HCEC 1CT (cell line): ENCODE measurements around the gene AKT2.

Experiments used
- DNase-seq: peaks from one replicate; pipeline ENCODE4 v3.0.0-alpha.2; 2017

Gene AKT2

DNA sequence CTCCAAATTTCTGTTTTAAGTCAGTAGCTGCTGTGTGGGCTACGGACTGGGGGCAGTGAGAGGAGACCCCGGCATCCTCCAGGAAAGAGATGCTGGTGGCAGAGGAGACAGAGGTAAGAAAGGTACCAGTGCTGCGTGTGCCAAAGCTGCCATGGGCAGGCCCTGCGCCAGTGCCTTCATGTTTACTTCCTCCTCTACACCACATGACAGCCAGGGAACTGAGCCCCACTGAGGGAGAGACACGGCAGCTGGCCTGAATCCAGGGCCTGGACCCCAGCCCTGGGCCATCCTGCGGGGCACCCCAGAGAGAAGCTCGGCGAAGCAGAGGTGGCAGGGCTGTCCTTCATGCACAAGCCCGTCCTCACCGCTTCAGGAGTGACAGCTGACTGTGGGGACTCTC, 35.9 kb downstream of the AKT2 start:
- DNase-seq, result no peak

DNA sequence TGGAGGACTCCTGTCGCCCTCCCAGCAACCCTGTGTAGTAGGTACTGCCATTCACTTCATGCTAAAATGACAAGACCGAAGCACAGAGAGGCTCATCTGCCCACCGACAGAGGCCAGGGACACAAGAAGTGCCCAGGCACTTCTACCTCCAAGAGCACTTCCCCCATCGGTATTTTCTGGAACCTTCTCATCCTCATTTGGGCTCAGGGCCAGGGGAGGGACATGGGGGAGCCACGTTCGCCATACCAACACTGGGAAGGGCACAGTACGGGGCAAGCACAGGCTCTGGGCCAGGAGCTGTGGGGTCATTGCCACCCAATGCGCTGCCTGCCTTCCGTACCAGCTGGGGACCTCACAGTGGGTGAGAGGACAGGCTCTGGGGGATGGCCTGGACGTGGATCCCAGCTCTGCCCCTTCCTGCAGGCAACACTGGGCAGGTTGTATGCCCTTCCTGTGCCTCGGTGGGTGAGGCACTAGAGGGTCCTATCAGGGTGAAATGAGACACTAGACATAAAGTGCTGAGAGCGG, 37.3 kb downstream of the AKT2 start:
- DNase-seq, result no peak

DNA sequence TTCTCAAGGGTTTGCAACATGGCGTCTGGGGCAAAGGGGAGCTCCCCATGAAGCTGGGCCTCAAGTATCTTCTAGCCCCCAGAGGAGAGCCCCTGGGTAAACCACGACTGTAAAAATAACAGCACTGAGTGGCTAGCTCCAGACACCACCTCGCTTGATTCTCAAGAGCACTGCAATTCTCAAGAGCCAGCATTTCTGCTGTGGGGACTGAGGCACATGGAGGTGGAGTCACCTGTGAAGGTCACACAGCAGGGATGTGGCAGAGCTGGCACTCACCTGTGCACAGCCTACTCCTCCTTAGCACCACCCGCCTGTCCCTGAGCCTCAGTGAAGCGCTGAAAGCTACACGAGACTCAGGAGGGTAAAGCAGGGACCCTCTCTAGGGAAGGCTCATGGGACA, 38.0 kb downstream of the AKT2 start:
- DNase-seq, result no peak

DNA sequence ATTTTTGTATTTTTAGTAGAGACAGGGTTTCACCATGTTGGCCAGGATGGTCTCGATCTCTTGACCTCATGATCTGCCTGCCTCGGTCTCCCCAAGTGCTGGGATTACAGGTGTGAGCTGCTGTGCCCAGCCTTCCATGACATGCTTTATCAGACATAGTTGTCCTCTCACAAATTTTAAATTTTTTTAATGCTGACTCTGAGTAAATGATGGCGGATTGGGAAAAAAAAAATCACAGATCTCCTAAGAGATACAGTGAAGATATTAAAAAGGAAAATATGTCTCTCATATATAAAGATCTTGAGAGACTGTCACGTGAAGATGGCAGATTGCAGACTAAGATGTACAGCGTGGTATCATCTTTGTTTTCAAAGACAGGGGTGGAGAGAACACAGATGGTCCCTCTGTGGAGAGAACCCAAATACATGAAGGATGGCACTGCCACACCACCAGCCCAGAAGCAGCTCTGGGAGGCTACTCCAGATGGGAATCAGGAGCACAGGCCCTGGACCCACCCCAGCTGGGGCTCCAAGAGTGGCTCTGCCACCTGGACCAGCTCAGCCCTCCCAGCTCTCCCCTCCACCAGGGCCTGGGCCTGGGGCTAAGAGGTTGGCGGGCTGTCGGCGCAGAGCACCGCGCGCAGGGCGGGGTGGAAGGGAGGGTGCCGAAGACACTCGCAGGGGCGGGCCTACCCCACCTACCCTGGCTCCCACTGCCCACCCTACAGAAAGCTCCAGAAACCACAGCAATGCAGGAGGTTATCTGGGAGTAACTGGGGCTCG, 38.7 kb downstream of the AKT2 start:
- no peak for DNase-seq

DNA sequence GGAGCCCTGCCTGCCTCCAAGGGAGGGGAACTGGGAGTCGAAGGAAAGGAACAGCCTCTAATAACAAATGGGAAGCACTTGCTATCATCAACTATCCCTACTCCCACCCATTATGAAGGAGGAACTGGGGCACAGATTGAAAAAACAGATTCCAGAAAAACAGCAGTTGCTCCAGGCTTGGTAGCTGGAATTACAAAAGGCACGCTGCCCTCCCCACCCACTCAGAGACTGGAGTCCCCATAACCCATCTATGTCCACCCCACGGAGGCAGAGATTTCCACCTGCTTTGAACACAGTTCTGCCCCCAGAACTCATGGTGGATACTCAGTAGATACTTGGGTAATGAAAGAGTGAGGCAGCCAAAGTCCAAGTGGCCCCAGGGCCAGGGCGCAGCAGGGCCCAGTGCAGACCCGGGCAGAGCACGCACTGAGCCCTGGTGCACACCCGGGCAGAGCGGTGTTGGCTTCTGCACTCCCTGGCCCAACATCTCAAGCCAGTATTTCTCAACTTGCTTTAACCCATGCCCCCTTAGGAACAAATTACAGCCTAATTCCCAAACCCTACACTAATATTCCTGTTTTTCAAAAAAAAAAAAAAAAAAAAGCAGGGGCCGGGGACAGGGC, 39.5 kb downstream of the AKT2 start:
- DNase-seq, result no peak

DNA sequence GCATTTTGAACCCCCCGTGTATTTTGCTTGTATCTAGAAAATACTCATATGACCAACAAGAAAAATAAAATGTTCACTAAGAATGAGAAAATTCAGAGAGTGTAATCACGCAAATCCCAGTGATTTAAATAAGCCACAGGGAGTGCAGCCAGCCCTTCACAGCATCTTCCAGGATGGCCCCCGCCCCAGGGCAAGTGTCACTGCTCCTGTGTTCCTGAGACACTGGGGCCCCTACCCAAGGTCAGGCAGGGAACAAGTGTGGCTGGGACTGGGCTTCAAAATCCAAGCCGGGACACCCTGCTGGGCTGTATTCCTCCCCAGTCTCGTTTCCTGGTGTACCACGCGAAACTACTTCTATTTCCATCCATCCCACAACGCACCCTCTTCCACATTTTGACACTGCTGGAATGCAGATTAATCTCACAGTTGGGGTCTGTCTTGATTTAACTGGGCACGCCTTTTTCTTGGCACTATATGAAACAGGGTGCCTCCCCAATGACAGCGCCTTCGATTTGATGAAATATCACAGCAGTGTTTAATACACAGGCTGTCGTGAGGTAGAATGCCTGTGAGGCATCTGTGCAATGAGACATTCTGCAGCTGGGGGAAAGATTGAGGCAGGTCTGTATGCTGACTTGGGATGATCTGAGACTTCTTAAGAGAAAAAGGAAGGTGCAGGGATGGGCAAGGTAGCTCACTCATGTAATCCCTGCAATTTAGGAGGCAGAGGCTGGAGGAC, 40.4 kb downstream of the AKT2 start:
- no peak for DNase-seq

DNA sequence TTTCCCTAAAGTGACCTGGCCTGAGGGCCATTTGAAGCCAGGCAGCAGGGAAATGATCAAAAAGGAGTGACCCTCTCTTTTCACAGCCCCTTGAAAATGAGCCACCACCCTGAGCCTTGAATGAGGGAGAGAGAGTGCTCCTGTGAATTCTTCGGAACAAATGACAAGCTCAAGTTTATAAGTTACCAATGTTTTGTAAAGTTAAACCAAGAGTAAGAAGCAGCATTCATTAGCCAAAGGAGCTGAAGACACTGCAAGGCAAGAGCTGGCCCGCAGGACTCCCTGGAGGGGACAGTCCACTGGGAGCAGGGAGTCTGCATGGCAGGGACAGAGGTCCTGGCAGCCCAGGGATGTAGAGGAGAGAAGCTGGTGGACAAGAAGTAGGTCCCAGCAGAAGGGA, 42.0 kb downstream of the AKT2 start:
- no peak for DNase-seq

DNA sequence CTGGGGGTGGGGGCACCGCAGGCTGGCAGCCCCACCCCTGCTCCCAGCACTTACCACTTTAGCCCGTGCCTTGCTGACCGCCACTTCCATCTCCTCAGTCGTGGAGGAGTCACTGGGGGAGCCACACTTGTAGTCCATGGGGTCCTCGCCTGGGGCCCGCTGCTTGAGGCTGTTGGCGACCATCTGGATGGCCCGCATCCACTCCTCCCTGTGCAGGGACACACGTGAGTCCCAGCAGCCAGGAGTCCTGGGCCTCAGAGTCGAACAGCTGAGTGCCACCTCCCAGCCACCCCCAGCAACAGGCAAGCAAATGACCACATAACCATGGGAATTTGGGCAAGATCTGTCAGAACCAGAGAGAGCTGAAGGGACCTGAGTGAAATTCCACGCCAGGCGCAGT, 42.7 kb downstream of the AKT2 start:
- DNase-seq, result no peak

DNA sequence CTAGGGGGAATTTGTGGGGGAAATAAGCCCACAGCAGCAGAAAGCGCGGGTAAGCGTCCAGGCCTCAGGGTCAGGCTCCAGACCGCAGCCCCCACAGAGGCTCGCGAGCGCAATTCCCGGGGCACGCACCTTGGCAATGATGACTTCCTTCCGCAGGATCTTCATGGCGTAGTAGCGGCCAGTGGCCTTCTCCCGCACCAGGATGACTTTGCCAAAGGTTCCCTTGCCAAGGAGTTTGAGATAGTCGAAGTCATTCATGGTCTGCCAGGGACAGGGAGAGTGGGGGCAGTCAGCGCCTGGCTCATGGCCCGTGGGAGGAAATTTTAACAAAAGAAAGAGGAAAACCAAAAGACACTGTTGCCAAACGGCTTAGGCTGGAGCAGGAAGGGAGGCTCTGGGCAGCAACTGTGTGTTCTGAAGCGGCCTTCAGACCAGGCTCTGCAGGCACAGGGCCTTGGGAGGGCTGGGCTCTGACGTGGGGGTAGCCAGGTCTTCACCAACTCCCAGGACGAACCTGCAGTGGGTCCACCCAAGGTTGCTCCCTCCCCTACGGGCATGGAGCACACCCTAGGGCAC, 43.2 kb downstream of the AKT2 start:
- no peak for DNase-seq

DNA sequence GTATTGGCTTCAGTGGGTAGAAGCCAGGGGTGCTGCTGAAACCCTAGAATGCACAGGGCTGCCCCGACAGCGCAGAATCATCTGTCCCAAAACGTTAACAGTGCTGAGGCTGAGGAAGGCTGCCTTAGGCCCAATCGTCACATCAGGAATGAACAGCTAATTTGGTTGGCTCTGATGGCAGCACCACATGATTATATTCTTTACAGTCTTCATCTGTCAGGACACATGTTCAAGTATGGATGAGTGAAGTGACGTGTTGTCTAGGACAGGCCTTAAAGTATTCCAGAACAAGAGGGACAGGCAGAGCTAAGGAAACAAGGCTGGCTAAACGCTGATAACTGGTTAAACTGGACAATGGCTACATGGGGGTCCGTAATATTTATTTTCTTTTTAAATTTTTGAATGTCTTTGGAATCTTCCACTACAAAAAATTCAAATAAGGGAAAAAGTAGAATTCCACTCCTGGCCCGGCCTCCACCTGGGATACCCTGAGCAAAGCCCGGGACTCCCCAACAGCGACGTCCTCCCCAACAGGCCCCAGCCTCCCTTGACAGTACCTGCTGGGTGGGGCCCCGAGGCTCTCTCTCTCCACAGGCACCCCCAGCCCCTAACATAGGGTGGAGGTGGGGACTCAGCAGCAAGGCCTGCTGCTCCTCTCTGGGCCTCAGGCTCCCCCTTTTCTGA, 43.9 kb downstream of the AKT2 start:
- no peak for DNase-seq

DNA sequence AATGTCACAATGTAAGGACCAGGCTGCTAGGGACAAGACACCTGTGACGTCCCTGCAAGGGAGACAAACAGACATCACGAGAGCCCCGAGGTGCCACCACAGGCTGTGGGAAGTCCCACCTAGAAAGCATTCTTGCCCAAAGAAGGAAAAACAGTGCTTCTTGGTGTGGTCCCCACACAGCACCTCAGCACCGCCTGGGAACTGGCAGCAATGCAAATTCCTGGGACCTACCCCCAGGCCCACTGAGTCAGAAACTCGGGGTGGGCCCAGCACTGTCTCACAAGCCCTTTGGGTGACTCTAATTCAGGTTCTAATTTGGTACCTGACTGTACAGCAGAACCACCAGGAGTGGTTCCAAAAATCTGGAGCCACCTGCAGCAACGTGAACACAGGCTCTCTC, 44.8 kb downstream of the AKT2 start:
- no peak for DNase-seq

DNA sequence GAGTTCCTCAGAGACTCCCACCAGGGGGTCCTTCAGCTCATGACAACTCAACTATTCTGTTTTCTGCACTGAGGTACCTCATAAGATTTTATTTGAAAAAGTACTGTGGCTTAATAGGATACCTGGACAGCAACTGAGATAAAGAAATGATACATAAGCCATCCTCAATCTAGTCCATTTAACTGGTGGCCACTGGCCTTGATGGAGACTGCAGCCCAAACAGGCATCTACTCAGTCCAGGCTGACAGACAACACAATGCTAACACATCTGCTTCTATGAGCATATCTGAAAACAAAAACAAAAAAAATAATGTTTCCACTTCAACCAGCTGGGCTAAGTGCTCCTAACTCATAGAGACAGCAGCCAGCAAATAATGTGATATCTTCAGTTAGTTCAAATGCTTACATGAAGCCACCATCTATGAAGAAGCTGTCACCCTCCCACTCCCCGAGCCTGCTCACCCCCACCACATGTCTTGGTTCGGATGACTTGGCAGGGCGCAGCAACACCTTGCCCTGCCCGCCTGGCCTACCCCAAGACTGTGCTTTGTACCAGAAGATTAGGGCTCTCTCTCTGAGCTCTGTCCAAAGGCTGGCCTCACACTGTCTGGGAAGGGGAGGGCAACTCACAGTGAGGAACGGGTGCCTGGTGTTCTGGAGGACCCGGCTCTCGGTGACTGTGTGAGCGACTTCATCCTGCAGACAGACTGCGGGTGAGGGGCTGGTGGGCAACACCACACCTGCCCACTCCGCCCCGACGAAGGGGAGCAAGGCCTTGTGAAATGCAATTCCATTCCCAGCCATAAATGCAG, 45.5 kb downstream of the AKT2 start:
- DNase-seq, result no peak

DNA sequence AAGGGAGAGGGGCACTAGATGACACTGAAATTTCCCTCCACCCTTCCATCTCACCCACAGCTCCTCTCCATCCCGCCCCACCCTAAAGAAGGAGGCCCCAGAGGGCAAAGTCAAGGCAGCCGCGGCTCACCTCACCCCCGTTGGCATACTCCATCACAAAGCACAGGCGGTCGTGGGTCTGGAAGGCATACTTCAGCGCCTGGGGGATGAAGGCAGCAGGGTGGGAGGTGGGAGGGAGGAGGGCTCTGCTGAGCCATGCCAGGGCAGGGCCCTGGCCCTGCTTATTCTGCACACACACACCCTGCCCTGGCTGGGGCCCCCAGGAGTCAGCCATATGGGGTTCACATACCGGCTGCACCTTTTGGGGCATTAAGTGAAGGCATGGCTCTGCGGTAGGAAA, 46.4 kb downstream of the AKT2 start:
- DNase-seq, result no peak

DNA sequence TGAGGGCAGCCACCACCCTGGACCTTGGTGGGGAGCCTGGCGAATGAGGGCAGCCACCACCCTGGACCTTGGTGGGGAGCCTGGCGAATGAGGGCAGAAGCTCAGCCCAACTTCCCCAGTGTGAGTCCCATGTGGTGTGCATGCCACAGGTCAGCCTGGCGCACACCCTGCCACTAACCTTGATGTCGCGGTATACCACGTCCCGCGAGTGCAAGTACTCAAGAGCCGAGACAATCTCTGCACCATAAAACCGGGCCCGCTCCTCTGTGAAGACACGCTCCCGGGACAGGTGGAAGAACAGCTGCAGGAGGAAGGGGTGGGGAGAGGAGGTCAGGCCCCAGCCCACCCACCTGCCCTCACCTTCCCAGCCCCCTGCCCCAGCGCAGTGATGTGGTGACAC, 47.4 kb downstream of the AKT2 start:
- no peak for DNase-seq

DNA sequence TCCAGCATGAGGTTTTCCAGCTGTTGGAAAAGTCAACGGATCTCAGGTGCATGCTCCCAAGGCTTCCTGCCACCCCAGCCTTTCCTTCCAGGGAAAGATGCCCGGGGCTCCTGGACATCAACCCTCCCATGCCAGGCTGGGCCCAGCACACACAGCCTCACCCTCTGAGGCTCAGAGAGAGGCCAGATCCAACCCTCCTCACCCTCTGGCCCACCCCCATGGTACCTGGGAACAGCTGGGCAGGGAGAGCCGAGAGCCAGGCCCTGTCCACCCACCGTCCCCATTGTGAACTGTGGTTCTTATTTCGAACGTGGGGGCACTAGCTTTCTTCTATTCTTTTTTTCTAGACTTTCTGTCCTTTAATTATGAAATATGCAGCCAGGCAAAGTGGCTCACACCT, 48.8 kb downstream of the AKT2 start:
- DNase-seq, result no peak

DNA sequence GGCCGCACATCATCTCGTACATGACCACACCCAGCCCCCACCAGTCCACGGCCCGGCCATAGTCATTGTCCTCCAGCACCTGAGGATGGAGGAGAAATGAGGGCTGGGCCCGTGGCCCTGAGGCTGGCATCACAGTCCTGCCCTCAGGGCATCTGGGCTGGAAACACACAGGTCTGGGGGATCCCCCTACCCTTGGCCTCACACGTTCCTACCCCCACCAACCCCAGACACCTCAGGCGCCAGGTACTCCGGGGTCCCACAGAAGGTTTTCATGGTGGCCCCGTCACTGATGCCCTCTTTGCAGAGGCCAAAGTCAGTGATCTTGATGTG, 49.2 kb downstream of the AKT2 start:
- no peak for DNase-seq

DNA sequence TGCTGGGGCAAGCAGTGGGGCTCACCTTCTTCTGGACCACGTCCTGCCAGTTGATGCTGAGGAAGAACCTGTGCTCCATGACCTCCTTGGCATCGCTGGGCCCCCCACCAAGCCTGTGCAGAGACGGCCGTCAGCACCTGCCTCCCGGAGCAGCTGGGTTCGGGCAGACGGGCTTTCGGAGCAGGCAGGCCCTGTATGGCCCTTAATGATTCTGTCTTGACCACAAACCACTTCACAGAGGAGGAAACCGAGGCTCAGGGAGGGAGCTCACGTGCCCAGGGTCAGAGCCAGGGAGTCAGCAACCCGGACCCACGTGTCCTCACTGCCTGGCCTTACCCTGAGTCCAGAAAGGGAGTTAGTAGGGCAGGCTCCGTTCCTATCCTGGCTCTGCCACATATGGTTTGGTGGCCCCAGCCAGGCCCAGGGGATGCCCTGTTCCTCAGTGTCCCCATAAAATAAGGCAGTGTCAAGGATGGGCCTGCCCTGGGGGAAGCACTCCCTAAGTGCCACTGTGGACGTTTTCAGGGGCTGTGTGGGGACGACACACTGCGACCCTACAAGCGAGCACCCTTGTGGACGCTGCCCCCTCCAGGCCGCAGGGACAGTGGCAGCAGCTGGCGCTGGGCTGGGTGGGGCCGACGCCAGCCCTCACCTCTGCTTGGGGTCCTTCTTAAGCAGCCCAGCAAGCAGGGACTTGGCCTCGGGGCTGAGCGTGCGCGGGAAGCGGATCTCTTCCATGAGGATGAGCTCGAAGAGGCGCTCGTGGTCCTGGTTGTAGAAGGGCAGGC, 49.7 kb downstream of the AKT2 start:
- no peak for DNase-seq

DNA sequence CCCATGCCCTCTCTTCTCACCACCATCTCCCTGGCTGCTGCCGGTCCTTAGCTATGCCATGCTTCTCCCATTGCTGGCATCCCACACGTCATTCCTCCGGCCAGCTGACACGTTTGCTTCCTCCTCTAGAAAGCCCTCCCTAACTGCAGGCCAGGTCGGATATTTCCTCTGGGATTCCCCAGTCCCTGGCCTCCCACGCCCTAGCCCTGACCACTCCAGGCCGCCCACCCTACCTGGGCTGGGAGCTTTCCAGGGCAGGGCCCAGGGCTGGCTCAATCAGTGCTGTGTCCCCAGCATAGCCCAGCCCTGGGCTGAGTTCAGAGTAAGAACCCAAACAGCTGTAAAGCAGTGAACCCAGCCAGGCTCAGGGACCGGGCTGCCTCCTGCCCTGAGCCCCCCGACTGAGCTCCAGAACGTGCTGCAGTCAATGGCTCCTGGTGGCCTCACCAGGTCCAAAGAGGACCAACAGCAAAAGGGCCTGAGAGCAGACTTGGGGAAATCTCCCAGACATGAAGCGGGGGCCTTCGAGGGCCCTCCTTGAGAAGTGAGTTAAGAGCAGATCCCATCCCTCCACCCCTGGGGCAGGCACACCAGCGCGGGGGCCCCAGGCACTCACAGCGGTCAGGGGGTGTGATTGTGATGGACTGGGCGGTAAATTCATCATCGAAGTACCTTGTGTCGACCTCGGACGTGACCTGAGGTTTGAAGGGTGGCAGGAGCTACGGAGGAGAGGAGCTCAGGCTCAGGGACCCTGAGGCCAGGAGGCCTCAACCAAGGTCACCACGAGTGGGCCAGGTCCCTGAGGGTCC, 50.5 kb downstream of the AKT2 start:
- no peak for DNase-seq

DNA sequence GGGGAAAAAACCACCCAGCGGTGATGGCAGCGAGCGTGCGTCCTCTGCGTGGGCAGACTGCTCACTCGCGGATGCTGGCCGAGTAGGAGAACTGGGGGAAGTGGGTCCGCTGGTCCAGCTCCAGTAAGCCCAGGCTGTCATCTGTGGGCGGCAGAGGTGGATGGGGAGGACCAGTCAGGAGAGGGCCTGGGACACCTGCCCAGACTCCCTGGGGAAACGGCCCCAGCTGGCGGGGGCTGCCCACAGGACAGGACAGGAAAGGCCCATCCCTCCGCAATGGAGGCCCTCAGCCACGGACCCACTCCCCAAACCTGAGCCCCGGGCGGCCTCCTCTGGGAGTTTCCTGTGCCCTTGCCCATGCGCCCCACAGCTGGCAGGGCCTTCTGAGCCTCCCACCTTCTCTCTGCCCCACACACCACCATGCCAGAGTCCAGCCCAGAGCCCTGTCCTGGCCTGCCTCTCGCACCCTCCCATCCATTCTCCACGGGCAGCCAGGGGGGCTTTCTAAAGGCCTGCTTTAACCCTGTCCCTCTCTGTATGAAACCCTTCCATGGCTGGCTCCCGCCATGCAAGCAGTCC, 51.2 kb downstream of the AKT2 start:
- no peak for DNase-seq
